ENCODE measurements around the gene MAP4K4. TPM values are rescaled to one million over a fixed set of nuclear protein-coding genes. Genes with fewer than 3 reads are reported as not detected.

Gene MAP4K4
- total RNA-seq, 1 donor from 2014 or later = 49.9 TPM

DNA sequence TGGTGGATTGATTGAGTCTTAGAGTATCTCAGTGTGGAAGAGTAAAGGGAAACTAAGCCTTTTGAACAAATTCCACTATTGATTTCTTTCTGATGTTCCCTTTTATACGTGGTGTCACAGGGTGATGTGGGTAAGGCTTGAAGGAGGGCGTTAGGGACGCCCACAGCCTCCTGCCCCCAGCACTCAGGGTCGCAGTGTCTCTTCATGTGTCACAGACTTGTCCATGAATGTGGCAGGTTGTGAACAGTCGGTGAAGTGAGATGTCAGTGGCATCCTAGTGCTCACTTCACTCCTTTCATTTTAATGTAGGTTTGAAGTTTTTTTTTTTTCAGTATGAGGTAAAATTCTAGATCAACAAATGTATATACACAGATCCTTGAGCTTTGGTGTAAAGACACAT is 171.0 kb downstream of the MAP4K4 start:
- no peak for DNase-seq (ENCODE audit: low spot score)

DNA sequence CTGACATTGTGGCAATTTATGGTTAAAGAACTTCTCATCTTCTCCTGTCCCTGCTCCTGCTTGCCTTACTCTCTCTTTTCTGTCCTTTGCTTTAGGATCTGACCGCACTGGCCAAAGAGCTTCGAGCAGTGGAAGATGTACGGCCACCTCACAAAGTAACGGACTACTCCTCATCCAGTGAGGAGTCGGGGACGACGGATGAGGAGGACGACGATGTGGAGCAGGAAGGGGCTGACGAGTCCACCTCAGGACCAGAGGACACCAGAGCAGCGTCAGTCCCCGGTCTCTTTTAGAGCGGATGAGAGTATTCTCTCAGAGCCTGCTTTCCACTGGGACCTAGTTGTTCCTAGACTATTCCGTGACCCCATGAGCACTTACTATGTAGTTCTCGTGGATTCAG is 172.0 kb downstream of the MAP4K4 start:
- no peak for DNase-seq (ENCODE audit: low spot score)

DNA sequence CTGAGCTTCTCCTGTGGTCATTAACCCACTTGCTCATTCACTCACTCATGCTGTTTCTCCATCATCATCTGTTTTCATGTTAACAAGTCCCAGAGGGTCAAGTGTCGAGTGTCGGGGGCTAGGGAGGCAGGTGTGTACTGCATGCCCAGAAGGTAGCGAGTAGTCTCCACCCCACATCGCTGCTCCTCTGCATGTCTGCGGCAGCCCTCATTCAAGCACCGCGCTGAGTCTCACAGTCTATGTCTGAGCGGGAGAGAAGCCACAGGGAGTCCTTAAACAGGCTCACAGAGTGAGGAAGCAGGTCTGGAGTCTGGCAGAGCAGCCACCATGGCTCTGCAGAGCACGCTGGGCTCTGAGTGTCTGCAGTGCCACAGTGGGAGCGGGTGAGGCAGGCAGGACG is 172.9 kb downstream of the MAP4K4 start:
- DNase-seq (ENCODE audit: low spot score) = no peak

DNA sequence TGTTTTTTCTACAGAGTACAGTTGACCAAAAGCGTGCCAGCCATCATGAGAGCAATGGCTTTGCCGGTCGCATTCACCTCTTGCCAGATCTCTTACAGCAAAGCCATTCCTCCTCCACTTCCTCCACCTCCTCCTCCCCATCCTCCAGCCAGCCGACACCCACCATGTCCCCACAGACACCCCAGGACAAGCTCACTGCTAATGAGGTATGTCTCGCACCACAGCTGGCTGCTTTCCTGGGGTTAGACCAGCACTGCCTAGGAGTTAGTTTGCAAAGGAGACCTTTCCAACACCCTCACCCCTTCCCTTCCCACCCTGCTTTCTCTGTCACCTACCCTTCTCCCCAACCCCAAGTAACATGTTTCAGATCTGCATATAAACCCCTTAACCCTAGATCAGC is 174.0 kb downstream of the MAP4K4 start:
- no peak for DNase-seq (ENCODE audit: low spot score)

DNA sequence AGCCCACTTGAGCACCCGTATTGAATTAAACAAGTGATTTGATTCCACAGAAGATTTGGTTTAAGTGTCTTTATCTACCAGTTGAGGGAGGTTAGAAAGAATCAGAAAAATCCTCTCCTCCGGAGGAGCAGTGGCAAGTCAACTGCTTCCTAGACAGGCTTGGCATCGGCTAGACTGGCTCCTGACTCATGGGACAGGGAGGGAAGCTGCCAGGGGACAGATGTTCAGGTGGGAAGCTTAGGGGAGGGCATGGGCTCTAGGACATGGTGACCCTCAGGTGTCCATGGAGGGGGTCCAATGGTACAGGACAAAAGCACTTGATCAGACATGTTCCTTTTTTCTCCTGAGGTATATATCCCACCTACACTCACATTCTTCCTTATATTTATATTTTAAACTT is 175.0 kb downstream of the MAP4K4 start:
- DNase-seq (ENCODE audit: low spot score) = no peak

DNA sequence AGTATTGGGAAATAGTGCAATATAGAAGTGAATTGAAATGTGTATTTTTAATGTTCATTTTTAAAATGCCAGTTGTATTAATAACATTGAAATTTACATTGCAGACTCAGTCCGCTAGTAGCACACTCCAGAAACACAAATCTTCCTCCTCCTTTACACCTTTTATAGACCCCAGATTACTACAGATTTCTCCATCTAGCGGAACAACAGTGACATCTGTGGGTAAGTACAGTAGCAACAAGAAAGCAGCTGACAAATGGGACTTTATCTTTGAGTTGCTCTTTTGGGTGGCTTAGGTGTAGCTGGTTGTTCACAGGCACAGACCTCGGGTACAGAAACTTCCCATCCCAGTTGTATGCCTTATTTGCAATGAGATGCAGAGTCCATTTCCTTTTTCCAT is 176.0 kb downstream of the MAP4K4 start:
- DNase-seq (ENCODE audit: low spot score) = no peak

DNA sequence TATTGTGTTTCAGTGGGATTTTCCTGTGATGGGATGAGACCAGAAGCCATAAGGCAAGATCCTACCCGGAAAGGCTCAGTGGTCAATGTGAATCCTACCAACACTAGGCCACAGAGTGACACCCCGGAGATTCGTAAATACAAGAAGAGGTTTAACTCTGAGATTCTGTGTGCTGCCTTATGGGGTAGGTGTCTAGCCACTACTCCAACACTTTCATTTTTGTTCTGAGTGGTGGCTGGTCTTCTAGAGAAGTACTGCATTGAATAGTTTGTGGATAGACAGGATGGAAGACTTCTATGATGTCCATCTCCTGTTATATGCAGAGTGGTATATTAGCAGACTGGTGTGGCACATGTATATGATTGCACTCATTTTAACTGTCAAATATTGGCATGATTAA is 176.6 kb downstream of the MAP4K4 start:
- no peak for DNase-seq (ENCODE audit: low spot score)

DNA sequence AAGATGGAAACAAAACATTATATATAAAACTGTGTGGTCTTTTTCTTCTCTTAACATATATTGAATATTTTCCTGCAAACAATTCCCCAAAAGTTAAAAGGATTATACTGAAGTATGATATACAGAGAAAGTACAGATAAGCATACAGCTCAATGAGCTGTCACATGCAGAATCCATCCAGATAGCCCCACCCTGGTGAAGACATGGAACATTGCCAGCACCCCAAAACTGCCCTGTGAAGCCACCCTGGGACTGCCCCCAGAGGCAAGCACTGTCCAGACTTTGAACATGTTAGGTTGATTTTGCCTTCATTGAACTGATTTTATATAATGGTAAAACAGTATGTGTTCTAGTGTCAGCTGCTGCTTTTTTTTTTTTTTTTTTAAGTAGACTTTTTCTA is 182.0 kb downstream of the MAP4K4 start:
- DNase-seq (ENCODE audit: low spot score) = no peak

DNA sequence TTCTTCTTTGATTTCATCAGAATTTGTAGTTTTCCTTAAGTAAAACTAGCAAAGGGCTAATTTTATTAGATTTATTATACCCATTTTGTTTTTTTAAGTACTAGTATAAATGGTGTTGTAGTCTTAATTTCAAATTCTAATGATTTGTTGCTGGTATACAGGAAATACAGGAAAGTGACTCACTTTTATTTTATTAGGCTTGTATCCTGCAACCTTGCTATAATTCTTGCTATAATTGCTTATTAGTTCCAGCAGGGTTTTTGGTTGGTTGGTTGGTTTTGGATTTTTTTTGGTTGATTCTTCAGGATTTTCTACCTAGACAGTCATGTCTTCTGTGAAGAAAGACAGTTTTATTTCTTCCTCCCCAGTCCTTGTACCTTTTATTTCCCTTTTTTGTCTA is 183.6 kb downstream of the MAP4K4 start:
- DNase-seq (ENCODE audit: low spot score) = no peak

DNA sequence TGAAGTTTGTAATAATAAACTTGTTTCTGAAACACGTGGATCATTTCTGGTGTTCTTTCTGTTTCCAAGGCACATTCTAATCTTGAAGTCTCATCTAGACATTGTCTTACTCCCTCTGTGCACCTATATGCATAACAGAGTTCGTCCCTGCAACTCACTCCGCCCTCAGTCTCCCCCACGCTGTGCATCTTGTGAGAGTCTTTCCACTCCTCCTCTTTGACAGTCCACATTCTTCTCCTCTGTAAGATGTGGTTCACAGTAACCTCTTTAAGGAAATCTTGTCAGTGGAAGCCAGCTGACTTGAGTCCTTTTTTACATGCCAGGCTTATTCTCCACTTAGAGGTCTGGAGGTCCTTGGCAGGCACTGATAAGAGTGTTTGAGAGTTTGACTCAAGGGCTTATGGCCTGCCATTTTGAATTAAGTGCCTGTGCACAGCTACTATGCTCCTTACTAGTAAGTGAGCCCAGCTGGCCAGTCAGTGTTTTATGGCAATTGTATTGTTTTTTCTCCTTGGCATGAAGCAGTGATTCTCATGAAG is 185.3 kb downstream of the MAP4K4 start:
- no peak for DNase-seq (ENCODE audit: low spot score)

DNA sequence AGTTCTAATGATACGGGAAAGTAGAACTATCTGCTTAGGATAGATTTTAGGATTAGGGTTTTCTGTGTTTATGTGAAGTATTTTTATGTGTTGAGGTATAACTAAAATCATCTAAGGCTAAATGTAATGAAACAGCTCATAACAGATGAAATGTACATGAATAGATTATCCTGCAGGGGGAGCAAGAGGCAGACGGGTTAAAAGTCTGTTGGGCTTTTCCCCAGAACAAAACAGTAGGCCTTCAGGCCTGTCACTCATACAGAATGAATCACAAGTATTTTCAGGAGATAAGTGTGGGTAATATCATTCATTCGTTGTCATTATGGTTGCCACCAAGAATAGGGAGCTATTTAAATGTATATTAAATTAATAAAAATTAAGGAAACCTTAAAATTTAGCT is 186.4 kb downstream of the MAP4K4 start:
- no peak for DNase-seq (ENCODE audit: low spot score)

DNA sequence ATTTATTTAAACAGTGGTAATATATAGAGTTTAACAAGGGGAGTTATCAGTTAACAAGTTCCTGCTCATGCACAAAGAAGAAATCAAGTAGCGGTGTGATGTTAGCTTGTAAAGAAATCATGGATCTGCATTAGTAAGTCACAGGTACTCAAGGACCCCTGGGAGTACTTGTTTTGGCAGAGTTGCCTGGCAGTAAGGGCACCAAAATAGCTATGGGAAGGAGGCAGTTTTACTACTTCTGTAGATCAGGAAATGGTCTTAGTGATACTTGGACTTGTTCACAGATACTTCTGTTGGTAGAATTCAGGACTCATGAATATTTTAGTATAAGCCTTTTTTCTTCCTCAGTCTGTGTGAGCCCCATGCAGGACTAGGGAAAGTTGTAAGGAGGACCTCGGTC is 186.9 kb downstream of the MAP4K4 start:
- DNase-seq (ENCODE audit: low spot score) = no peak

DNA sequence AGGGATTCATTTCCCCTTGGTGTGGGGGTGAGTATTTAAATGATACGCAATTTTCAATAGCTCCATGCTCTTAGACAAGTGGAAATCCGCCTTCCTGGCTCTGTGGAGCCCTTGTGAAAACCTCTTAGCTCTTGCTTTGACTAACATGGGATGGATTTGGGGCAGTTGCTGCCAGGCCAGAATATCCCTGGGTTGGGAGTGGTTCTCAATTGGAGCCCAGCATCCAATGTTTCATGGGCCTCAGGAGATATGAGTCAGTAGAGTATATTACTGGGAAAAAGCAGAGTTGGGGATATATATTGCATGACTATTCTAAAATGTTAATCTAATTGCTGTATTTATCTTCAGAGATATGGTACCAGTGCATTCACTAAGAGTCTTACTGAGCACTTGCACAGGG is 189.8 kb downstream of the MAP4K4 start:
- DNase-seq (ENCODE audit: low spot score) = no peak

DNA sequence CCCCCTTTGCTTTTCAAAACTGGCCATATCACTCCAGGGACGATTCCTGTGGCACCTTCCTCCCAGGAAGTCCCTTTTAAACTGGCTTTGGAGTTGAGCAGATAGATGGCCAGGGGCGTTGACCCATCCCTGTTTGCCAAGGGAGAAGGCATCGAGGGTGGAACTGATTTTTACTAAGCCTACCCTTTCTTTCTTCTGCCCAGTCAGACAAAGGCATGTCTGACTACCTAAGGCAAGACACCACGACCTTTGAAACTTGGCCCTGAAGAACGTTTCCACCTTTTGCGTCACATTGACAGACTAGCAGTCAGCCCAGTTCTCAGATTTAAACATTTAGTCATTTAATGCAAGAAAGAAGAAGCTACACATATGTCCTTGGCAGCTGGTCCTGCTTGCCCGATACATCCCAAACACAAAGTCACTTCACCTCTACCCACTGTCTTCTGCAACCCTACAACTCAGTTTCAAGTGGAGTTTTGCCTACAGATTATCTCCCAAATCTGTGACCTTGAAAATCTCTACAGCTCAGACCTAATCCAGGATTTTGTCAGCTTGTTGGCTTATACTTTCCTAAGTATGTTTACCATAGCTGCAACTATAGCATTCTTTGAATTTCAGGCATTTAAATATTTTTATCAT is 192.1 kb downstream of the MAP4K4 start:
- DNase-seq (ENCODE audit: low spot score) = no peak

DNA sequence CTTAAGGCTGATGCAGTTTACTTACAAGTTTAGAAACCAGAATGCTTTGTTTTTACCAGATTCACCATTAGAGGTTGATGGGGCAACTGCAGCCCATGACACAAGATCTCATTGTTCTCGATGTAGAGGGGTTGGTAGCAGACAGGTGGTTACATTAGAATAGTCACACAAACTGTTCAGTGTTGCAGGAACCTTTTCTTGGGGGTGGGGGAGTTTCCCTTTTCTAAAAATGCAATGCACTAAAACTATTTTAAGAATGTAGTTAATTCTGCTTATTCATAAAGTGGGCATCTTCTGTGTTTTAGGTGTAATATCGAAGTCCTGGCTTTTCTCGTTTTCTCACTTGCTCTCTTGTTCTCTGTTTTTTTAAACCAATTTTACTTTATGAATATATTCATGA is 194.9 kb downstream of the MAP4K4 start:
- no peak for DNase-seq (ENCODE audit: low spot score)

DNA sequence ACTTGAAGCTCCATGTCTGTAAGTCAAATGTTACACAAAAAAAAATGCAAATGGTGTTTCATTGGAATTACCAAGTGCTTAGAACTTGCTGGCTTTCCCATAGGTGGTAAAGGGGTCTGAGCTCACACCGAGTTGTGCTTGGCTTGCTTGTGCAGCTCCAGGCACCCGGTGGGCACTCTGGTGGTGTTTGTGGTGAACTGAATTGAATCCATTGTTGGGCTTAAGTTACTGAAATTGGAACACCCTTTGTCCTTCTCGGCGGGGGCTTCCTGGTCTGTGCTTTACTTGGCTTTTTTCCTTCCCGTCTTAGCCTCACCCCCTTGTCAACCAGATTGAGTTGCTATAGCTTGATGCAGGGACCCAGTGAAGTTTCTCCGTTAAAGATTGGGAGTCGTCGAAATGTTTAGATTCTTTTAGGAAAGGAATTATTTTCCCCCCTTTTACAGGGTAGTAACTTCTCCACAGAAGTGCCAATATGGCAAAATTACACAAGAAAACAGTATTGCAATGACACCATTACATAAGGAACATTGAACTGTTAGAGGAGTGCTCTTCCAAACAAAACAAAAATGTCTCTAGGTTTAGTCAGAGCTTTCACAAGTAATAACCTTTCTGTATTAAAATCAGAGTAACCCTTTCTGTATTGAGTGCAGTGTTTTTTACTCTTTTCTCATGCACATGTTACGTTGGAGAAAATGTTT is 196.3 kb downstream of the MAP4K4 start:
- no peak for DNase-seq (ENCODE audit: low spot score)

DNA sequence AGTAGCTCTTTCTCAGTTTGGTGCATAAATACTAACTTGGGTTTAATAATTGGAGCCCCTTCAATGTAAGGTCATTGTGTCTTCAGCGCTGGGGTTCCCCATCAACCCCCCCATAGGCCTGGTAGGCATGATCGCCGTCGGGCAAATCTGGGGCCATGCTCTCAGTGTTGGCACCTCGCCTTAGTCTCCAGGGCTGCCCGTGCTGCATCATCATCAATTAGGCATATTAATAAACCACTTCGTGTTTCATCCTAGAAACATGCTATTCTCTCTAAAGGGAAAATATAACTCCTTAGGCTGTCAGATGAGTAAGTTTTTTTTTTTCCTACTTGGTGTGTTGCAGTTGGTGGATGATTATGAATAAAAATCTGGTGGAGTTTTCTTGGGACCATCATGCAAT is 197.5 kb downstream of the MAP4K4 start:
- no peak for DNase-seq (ENCODE audit: low spot score)

DNA sequence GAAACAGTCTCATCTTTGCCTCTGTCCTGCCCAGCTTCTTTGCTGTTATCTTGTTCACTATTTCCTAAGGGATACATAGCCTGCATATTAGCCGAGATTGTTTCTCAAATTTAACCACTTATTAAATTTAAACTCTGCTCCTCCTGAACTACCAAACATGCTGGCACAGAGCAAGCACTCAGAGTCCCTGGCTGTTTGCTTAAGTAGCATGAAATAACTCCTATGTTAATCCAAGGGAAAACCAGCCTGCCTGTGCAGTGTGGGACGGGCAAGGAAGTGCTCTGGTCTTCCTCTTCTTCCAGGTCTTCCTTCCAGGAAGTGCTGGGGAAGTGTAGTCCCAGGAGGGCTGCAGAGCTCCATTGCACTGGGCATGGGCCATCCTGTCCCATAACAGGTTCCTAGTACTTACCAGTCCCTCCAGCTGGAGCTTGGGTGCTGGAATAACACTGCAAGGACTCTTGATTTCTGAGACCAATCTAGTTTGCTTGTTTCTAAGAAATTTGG is 198.4 kb downstream of the MAP4K4 start:
- DNase-seq (ENCODE audit: low spot score) = no peak

DNA sequence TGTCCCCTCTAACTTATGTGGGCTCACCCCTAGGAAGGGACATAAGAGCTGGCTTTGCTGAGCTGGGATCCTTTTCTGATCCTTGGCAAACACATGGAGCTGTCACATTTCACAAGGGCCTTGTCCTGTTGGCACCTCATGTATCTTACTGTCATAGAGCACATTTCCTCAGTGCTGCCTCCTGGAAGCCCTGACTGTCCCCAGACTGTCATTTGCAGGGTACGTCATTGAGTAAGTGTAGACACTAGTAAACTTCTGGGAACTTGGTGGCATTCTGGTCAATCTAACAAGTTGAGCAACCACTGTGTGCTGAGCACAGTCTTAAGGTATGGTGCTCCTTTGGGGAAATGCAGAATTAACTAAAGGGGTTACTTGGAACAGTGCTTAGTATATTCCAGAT is 199.8 kb downstream of the MAP4K4 start:
- no peak for DNase-seq (ENCODE audit: low spot score)

DNA sequence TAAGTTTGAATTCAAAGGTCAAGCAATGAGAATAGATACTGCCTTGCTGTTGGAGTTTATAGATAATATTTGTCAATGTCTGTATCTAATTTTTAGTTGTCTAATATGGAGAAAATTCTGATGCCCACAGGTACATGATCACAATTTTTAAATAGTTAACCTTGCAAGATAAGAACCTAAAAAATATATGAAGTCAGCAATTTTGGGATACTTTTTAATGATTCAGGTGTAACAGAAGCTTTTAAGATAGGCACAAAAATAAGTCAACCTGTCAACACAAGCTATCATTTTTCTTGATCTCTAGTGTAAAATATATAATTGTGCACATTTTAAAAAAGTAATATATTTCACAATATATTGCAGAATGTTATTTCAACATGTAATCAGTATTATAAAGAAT is 201.8 kb downstream of the MAP4K4 start:
- no peak for DNase-seq (ENCODE audit: low spot score)

DNA sequence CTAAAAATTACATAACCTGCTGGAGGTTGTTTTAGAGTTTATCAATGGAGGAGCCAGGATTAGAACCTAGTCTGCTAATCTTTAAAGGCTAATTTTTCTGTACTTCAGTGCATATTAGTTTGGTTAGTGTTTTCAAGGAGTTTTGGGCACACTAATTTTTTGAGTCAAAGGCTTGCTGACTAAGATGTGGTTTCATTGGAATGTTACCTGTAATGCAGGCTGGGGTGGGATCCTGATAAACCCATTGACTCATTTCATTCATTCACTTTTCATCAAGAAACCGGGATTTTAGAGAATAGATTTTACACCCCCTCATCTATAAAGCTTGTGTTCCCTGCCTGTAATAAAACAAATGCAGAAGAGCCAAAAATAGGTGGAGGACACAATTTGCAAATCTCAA is 202.4 kb downstream of the MAP4K4 start:
- DNase-seq (ENCODE audit: low spot score) = no peak

DNA sequence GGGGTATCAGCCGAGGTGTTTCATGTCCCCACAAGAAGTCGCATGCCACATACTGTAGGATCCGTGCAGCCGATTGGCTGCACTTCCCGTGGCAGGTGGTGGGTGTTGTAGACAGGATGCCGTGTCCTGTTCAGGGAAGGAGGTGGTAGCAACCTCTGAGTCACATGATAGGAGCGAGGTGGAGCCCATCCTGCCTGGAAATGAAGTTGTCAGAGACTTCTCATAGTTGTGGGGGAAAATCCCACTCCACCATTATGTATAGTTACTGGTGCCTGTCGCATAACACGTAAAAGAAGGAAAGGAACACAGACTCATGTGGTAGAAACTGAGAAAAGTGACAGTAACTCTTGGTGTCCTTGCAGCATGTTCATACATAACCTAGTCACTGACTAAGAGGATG is 202.9 kb downstream of the MAP4K4 start:
- DNase-seq (ENCODE audit: low spot score) = no peak

DNA sequence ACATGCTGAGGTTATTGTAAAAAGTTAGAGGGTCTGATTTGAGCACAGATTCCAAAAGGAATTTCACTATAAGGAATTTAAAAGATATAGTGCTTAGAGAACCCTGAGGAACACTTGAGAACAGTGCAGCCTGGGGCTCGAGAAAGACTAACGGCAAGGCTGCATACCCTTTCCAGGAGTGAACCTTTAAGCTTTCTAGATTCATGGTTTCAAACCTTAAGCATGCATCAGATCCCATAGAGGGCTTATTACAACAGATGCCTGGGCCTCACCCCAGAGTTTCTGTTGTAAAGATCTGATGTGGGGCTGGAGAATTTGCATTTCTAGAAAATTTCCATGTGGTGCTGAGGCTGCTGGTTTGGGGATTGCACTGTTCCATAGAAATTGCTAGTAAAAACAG is 203.7 kb downstream of the MAP4K4 start:
- DNase-seq (ENCODE audit: low spot score) = no peak

DNA sequence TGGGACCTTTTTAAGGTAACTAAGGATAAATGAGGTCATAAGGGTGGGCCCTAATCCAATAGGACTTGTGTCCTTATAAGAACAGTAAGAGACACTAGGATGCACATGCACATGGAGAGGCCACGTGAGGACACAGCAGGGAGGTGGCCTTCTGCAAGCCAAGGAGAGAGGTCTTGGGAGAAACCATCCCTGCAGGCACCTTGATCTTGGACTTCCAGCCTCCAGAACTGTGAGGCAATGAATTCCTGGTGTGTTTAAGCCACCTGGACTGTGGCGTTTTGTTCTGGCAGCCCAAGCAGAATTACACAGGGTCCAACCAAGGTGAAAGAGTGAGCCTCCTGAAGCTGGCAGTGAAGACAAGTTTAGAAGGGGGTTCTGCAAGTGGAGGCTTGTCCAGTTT is 204.7 kb downstream of the MAP4K4 start:
- no peak for DNase-seq (ENCODE audit: low spot score)

Measured in ureter (tissue), 1 donor.